BJ (cell line): ENCODE data around the gene PTHLH. TPM values are rescaled to one million over a fixed set of nuclear protein-coding genes. Genes with fewer than 3 reads are reported as not detected.

Experiments used
- CTCF ChIA-PET: fragments of 350-600 bp; formaldehyde crosslinking; extraction: SDS; loops from one replicate; lab custom pipeline; 2021; ENCODE audit warnings: antibody characterized with exemption, inconsistent platforms; lab: Yijun Ruan, JAX
- POLR2A ChIA-PET: fragments of 300-600 bp; sonication (Branson Sonifier 250); formaldehyde crosslinking; extraction: SDS; loops from one replicate; lab custom pipeline; 2021; ENCODE audit warnings: antibody characterized with exemption; lab: Charles Lee
- DNase-seq: peaks from one replicate; pipeline ENCODE4 v3.0.0-alpha.2; 2011; ENCODE audit warnings: low read depth
- H3K27me3 ChIP-seq: 2 replicates; pipeline ENCODE4 v1.6.0; 2011; ENCODE audit warnings: low read length; ENCODE audit not compliant: control insufficient read depth, insufficient read depth
- H3K36me3 ChIP-seq: 2 replicates; pipeline ENCODE4 v1.5.1; 2011; ENCODE audit warnings: low read length; ENCODE audit not compliant: control insufficient read depth, insufficient read depth
- H3K4me3 ChIP-seq: 2 replicates; pipeline ENCODE4 v1.5.1; 2011; ENCODE audit warnings: low read depth, mild to moderate bottlenecking, control low read depth, low read length
- polyA plus RNA-seq: library from polyadenylated mRNA; depleted of rRNA; stranded (reverse); fragments of >200 nt; gene quantifications from 2 replicates; pipeline ENCODE4 v1.2.3, GENCODE V29; 2011
- TF ChIP-seq, protein P1 (sequence below): IDR thresholded peaks from 2 replicates; pipeline ENCODE4 v1.5.1; 2011; ENCODE audit warnings: low read depth, mild to moderate bottlenecking, control low read depth, inconsistent platforms, low read length, moderate library complexity; ENCODE audit not compliant: insufficient read depth

PTHLH gene
- polyA plus RNA-seq, 1 experiment = 0.22 TPM

DNA sequence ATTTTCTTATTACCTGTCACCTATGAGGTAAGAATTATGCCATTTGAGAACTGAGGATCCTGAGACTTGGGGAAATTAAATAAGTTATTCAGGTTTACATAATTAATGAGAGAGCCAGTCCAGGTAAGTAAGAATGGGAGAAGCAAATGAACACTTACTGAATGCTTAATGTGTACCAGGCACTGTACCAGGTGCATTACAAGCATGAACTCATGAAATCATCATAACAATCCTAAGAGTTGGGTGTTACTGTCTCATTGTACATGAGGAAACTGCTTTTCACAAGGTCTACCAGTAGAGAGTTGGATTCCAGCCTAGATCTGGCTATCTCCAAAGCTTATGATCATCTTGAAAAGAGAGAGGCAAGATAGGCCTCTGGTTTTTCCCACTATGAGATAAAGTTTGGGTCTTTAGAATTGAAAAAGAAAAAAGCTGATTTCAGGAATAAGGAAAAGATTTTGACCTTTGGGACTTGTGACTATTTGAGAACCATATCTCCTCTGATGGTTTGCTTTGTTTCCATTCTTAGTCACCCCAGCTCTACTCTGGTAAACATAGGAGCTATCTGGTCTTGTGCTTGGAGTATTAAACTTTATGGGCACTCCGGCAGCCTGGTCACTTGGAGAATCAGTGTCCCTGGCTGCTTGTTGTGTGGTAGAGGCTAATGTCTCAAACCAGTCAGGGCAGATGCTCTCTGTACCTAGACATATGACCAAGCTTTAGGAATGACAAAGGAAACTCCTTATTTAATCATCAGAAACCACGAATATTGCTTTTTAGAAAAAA is 48.0 kb downstream of the PTHLH start:
- CTCF ChIA-PET = interaction anchor here (0.7 to 2.4 kb wide), 3 partner anchors 11 to 131 kb away, joined by 3 to 17 read pairs (median 3); no protein-coding TSS in a partner anchor
- POLR2A ChIA-PET = no interaction called here
- TF ChIP-seq, protein P1, sequence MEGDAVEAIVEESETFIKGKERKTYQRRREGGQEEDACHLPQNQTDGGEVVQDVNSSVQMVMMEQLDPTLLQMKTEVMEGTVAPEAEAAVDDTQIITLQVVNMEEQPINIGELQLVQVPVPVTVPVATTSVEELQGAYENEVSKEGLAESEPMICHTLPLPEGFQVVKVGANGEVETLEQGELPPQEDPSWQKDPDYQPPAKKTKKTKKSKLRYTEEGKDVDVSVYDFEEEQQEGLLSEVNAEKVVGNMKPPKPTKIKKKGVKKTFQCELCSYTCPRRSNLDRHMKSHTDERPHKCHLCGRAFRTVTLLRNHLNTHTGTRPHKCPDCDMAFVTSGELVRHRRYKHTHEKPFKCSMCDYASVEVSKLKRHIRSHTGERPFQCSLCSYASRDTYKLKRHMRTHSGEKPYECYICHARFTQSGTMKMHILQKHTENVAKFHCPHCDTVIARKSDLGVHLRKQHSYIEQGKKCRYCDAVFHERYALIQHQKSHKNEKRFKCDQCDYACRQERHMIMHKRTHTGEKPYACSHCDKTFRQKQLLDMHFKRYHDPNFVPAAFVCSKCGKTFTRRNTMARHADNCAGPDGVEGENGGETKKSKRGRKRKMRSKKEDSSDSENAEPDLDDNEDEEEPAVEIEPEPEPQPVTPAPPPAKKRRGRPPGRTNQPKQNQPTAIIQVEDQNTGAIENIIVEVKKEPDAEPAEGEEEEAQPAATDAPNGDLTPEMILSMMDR = no peak
- DNase-seq = no peak
- Histone ChIP-seq H3K27me3 (no peaks in the 10 kb centered on the region; the same call in 1 of the 2 replicates), H3K36me3 (no peaks in the 10 kb centered on the region), H3K4me3 (no peak overlapping the region)

DNA sequence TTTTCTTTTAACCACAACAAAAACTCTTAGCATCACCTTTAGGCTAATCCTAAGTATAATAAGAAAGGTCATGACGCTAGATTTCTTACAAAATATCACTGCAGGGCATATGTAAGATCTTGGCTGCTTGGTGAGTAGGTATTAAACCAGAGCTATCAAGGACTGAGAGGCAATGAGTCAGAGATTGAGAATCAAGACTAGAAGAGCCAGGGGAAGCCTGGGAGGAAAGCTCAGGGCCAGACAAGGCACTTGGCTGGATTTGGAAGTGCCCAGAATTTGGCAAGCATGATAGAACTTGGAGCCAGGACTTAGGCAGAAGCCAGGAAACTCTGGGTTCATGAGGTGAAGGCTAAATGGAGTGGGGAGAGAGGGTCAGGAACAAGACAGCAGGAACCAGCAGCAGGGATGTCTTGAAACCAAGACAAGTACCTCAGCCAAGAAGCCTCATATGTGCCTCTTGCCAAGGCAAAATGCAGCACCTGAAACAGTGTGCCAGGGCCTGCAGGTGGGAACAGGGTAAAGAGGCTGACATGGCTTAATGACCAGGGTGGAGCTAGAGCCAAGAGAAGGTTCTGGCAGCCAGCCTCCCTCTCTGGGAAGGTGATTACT is 49.9 kb downstream of the PTHLH start:
- DNase-seq = no peak
- no peaks in the 10 kb centered on the region; the same call in 1 of the 2 replicates for H3K27me3 ChIP-seq
- TF ChIP-seq, protein P1 = no peak
- no peaks in the 10 kb centered on the region for H3K36me3 ChIP-seq
- CTCF ChIA-PET = interaction anchor here (0.7 kb wide), 2 partner anchors 20 to 22 kb away, joined by 3 read pairs; no protein-coding TSS in a partner anchor
- POLR2A ChIA-PET = no interaction called here
- H3K4me3 ChIP-seq = no peak overlapping the region

DNA sequence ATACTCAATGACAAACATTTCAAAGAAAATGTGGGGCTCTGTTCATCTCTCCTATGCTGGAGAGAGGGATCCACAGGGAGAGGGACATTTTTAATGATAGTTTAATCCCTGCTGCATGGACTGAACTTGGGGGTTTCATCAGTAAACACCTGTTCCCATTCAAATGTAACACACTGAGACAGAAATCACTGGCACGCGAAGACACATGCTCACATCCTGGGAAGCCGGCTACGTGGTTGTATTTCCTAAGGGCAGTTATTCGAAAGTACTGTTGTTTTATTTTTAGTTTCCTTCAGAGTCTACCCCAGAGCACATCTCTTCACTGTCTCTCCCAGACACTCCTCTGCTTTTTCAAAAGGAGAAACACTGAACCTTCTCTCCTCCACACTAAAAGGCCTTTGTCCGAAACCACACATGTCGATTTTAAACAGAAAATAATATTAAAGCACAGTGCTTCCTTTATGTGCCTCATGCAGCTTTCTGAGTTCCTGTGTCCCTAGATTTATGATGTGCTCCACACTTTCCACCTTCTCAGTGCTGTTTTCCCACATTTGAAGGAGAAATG is 52.8 kb downstream of the PTHLH start:
- ChIA-PET POLR2A (no interaction called here), CTCF (no interaction called here)
- H3K4me3 ChIP-seq = no peak overlapping the region
- no peaks in the 10 kb centered on the region for H3K27me3 ChIP-seq
- H3K36me3 ChIP-seq = no peaks in the 10 kb centered on the region
- no peak for DNase-seq
- TF ChIP-seq, protein P1 = no peak

DNA sequence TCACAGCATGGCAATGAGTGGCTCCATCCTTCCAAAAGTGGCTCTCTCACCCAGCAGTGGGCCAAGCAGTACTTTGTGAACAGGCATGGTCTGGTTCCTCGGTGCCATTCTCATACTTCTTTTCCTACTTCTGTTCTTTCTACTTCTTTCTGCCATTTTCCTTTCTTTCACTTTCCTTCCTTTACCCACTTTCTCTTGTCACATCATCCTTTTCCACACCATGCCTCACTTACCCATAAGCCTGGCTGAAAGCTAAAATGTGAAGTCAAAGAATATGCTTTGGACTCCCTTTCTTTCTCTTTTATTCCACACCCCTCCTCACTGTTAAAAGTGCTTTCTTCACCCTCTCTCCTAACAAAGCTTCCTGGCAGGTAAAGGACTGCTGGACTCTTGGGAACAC is 57.0 kb downstream of the PTHLH start:
- H3K36me3 ChIP-seq = no peaks in the 10 kb centered on the region
- H3K27me3 ChIP-seq = no peaks in the 10 kb centered on the region
- POLR2A ChIA-PET = no interaction called here
- H3K4me3 ChIP-seq = no peak overlapping the region
- DNase-seq = no peak
- CTCF ChIA-PET = interaction anchor here (1.5 kb wide), 1 partner anchor 8 kb away, joined by 3 read pairs; no protein-coding TSS in a partner anchor
- TF ChIP-seq, protein P1 = no peak

DNA sequence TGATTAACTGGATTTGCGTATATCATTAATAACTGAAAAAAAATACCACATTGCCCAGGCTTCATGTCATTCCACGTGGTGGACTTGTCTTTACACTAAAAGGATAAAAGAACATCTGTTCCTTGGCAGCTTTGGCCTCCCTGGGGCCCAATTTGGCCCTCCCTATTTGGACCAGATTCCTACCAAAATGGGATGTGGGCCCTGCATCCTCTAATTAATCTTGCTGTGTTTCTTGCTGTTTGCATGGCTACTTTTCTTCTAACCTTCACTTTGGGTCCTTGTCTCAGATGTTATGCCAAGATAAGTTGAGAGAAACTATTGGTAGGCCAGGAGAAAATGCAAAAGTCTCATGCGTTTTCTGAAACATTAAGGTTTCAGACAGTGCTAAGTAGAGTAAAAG is 57.5 kb downstream of the PTHLH start:
- POLR2A ChIA-PET = no interaction called here
- TF ChIP-seq, protein P1 = no peak
- no peak for DNase-seq

More for the DNA sequence above, 57.5 kb downstream of the PTHLH start:
- Histone ChIP-seq H3K4me3 (no peak overlapping the region), H3K27me3 (no peaks in the 10 kb centered on the region), H3K36me3 (no peaks in the 10 kb centered on the region)
- CTCF ChIA-PET = interaction anchor here (1.5 kb wide), 1 partner anchor 8 kb away, joined by 3 read pairs; no protein-coding TSS in a partner anchor
